Measurements from ENCODE around the gene ZNF385A.

The ZNF385A gene

GRCh38 chr12:54390668-54391551, 6.4 kb upstream of the ZNF385A start:
- Histone ChIP-seq H4K91ac (ENCODE audit: low read depth, low read length, poor library complexity) (no peak overlapping the region), H3K36me3 (replicated peaks in 1 of 2; ENCODE audit: control insufficient read depth in 2 of 2, insufficient read depth in 2 of 2, low read length in 2 of 2) (peaks cover 7 to 15% of the 10 kb centered on the region in 2 donors), H2AK5ac (ENCODE audit: low read depth, low read length) (peak overlapping the region; percentile 79), H2BK12ac (ENCODE audit: low read length) (no peak overlapping the region), H3K23ac (ENCODE audit: low read depth, low read length, poor library complexity) (peak overlapping the region; percentile 77), H3K9me3 (replicated peaks in 1 of 2; ENCODE audit: control insufficient read depth in 2 of 2, insufficient read depth in 1 of 2, low read depth in 1 of 2, low read length in 2 of 2) (no peaks in the 10 kb centered on the region), H2BK15ac (ENCODE audit: low read length) (peak overlapping the region; percentile 31), H3K4me1 (ENCODE audit: control insufficient read depth in 2 of 2, insufficient read depth in 1 of 2, low read depth in 1 of 2, low read length in 2 of 2) (peaks cover 33 to 53% of the 10 kb centered on the region in 2 donors), H2BK120ac (ENCODE audit: low read depth, low read length) (no peak overlapping the region), H3K18ac (ENCODE audit: low read length) (peak overlapping the region; percentile 92), H3K4ac (ENCODE audit: low read length) (no peak overlapping the region), H3K27me3 (ENCODE audit: control insufficient read depth in 3 of 3, insufficient read depth in 3 of 3, low read depth in 1 of 3, low read length in 3 of 3) (peaks cover 0 to 12% (median 0%) of the 10 kb centered on the region in 3 experiments), H2BK5ac (ENCODE audit: low read length) (peak overlapping the region; percentile 30), H3K27ac (replicated peaks; ENCODE audit: low read length) (peak overlapping the region; percentile 31), H3K4me2 (ENCODE audit: insufficient read depth, low read length, poor library complexity, severe bottlenecking) (peak overlapping the region; percentile 75), H3K9ac (ENCODE audit: low read depth, low read length, poor library complexity) (peak overlapping the region; percentile 73), H3K4me3 (ENCODE audit: low read length in 2 of 2) (peak overlapping the region in 1 of 2 donors; percentile 87), H3K14ac (ENCODE audit: low read length) (no peak overlapping the region), H3K79me1 (ENCODE audit: low read depth, low read length) (peaks cover 4% of the 10 kb centered on the region), H4K8ac (ENCODE audit: low read depth, low read length) (no peak overlapping the region), H2AFZ (ENCODE audit: low read length) (peak overlapping the region; percentile 65)
- no peak for DNase-seq (ENCODE audit: low spot score)
- no CpG with 5 or more reads among the region's 51 CpGs for WGBS, 2 donors (ENCODE audit: extremely low coverage in 2 of 2, insufficient read length in 2 of 2, insufficient replicate concordance in 1 of 2)

- DNase-seq (ENCODE audit: low spot score): no peak
- WGBS, 2 donors (ENCODE audit: extremely low coverage in 2 of 2, insufficient read length in 2 of 2, insufficient replicate concordance in 1 of 2): no CpG with 5 or more reads among the region's 7 CpGs
Measured at GRCh38 chr12:54390176-54390667, 5.7 kb upstream of the ZNF385A start.

GRCh38 chr12:54389607-54390175, 5.2 kb upstream of the ZNF385A start:
- Histone ChIP-seq H3K9ac (ENCODE audit: low read depth, low read length, poor library complexity) (peak overlapping the region; percentile 83), H2BK15ac (ENCODE audit: low read length) (peak overlapping the region; percentile 69), H4K91ac (ENCODE audit: low read depth, low read length, poor library complexity) (peak overlapping the region; percentile 13), H3K9me3 (replicated peaks in 1 of 2; ENCODE audit: control insufficient read depth in 2 of 2, insufficient read depth in 1 of 2, low read depth in 1 of 2, low read length in 2 of 2) (no peaks in the 10 kb centered on the region), H3K4me1 (ENCODE audit: control insufficient read depth in 2 of 2, insufficient read depth in 1 of 2, low read depth in 1 of 2, low read length in 2 of 2) (peaks cover 42 to 63% of the 10 kb centered on the region in 2 donors), H3K18ac (ENCODE audit: low read length) (peak overlapping the region; percentile 80), H3K27me3 (ENCODE audit: control insufficient read depth in 3 of 3, insufficient read depth in 3 of 3, low read depth in 1 of 3, low read length in 3 of 3) (peaks cover 0 to 12% (median 0%) of the 10 kb centered on the region in 3 experiments), H3K27ac (replicated peaks; ENCODE audit: low read length) (peak overlapping the region; percentile 31), H2BK120ac (ENCODE audit: low read depth, low read length) (no peak overlapping the region), H3K23ac (ENCODE audit: low read depth, low read length, poor library complexity) (no peak overlapping the region), H3K4me3 (ENCODE audit: low read length in 2 of 2) (no peak overlapping the region), H3K14ac (ENCODE audit: low read length) (no peak overlapping the region), H4K8ac (ENCODE audit: low read depth, low read length) (no peak overlapping the region), H2AFZ (ENCODE audit: low read length) (peak overlapping the region; percentile 65), H3K4me2 (ENCODE audit: insufficient read depth, low read length, poor library complexity, severe bottlenecking) (peak overlapping the region; percentile 75), H2AK5ac (ENCODE audit: low read depth, low read length) (peak overlapping the region; percentile 79), H2BK12ac (ENCODE audit: low read length) (no peak overlapping the region), H3K4ac (ENCODE audit: low read length) (no peak overlapping the region), H3K79me1 (ENCODE audit: low read depth, low read length) (peaks cover 4% of the 10 kb centered on the region), H2BK5ac (ENCODE audit: low read length) (peak overlapping the region; percentile 87), H3K36me3 (replicated peaks in 1 of 2; ENCODE audit: control insufficient read depth in 2 of 2, insufficient read depth in 2 of 2, low read length in 2 of 2) (peaks cover 0 to 4% of the 10 kb centered on the region in 2 donors)
- WGBS, 2 donors (ENCODE audit: extremely low coverage in 2 of 2, insufficient read length in 2 of 2, insufficient replicate concordance in 1 of 2): no CpG with 5 or more reads among the region's 5 CpGs
- no peak for DNase-seq (ENCODE audit: low spot score)

More at GRCh38 chr12:54390176-54390667, 5.7 kb upstream of the ZNF385A start:
- Histone ChIP-seq H2BK15ac (ENCODE audit: low read length) (peak overlapping the region; percentile 51), H2BK120ac (ENCODE audit: low read depth, low read length) (no peak overlapping the region), H3K27me3 (ENCODE audit: control insufficient read depth in 3 of 3, insufficient read depth in 3 of 3, low read depth in 1 of 3, low read length in 3 of 3) (peaks cover 0 to 12% (median 0%) of the 10 kb centered on the region in 3 experiments), H3K14ac (ENCODE audit: low read length) (no peak overlapping the region), H3K4me3 (ENCODE audit: low read length in 2 of 2) (peak overlapping the region in 1 of 2 donors; percentile 68), H3K23ac (ENCODE audit: low read depth, low read length, poor library complexity) (peak overlapping the region; percentile 25), H3K4me1 (ENCODE audit: control insufficient read depth in 2 of 2, insufficient read depth in 1 of 2, low read depth in 1 of 2, low read length in 2 of 2) (peaks cover 38 to 58% of the 10 kb centered on the region in 2 donors), H4K8ac (ENCODE audit: low read depth, low read length) (no peak overlapping the region), H2BK5ac (ENCODE audit: low read length) (peak overlapping the region; percentile 87), H3K27ac (replicated peaks; ENCODE audit: low read length) (peak overlapping the region; percentile 31), H3K4ac (ENCODE audit: low read length) (no peak overlapping the region), H3K36me3 (replicated peaks in 1 of 2; ENCODE audit: control insufficient read depth in 2 of 2, insufficient read depth in 2 of 2, low read length in 2 of 2) (peaks cover 4 to 9% of the 10 kb centered on the region in 2 donors), H3K9me3 (replicated peaks in 1 of 2; ENCODE audit: control insufficient read depth in 2 of 2, insufficient read depth in 1 of 2, low read depth in 1 of 2, low read length in 2 of 2) (no peaks in the 10 kb centered on the region), H2AK5ac (ENCODE audit: low read depth, low read length) (peak overlapping the region; percentile 79), H3K9ac (ENCODE audit: low read depth, low read length, poor library complexity) (peak overlapping the region; percentile 83), H3K79me1 (ENCODE audit: low read depth, low read length) (peaks cover 4% of the 10 kb centered on the region), H3K4me2 (ENCODE audit: insufficient read depth, low read length, poor library complexity, severe bottlenecking) (peak overlapping the region; percentile 75), H3K18ac (ENCODE audit: low read length) (peak overlapping the region; percentile 80), H2AFZ (ENCODE audit: low read length) (peak overlapping the region; percentile 65), H2BK12ac (ENCODE audit: low read length) (no peak overlapping the region), H4K91ac (ENCODE audit: low read depth, low read length, poor library complexity) (peak overlapping the region; percentile 13)

- Histone ChIP-seq H3K27me3 (ENCODE audit: control insufficient read depth in 3 of 3, insufficient read depth in 3 of 3, low read depth in 1 of 3, low read length in 3 of 3) (peaks cover 0 to 12% (median 0%) of the 10 kb centered on the region in 3 experiments), H2BK5ac (ENCODE audit: low read length) (no peak overlapping the region), H3K23ac (ENCODE audit: low read depth, low read length, poor library complexity) (no peak overlapping the region), H3K9me3 (replicated peaks in 1 of 2; ENCODE audit: control insufficient read depth in 2 of 2, insufficient read depth in 1 of 2, low read depth in 1 of 2, low read length in 2 of 2) (no peaks in the 10 kb centered on the region), H3K79me1 (ENCODE audit: low read depth, low read length) (peaks cover 4% of the 10 kb centered on the region), H2BK15ac (ENCODE audit: low read length) (no peak overlapping the region), H4K91ac (ENCODE audit: low read depth, low read length, poor library complexity) (no peak overlapping the region), H3K18ac (ENCODE audit: low read length) (peak overlapping the region; percentile 4), H2AFZ (ENCODE audit: low read length) (no peak overlapping the region), H2AK5ac (ENCODE audit: low read depth, low read length) (peak overlapping the region; percentile 79), H4K8ac (ENCODE audit: low read depth, low read length) (no peak overlapping the region), H3K4me1 (ENCODE audit: control insufficient read depth in 2 of 2, insufficient read depth in 1 of 2, low read depth in 1 of 2, low read length in 2 of 2) (peaks cover 48 to 68% of the 10 kb centered on the region in 2 donors), H3K36me3 (replicated peaks in 1 of 2; ENCODE audit: control insufficient read depth in 2 of 2, insufficient read depth in 2 of 2, low read length in 2 of 2) (no peaks in the 10 kb centered on the region), H3K9ac (ENCODE audit: low read depth, low read length, poor library complexity) (no peak overlapping the region), H3K14ac (ENCODE audit: low read length) (no peak overlapping the region), H3K4ac (ENCODE audit: low read length) (no peak overlapping the region), H3K4me3 (ENCODE audit: low read length in 2 of 2) (no peak overlapping the region), H3K4me2 (ENCODE audit: insufficient read depth, low read length, poor library complexity, severe bottlenecking) (no peak overlapping the region), H3K27ac (replicated peaks; ENCODE audit: low read length) (no peak overlapping the region), H2BK12ac (ENCODE audit: low read length) (no peak overlapping the region), H2BK120ac (ENCODE audit: low read depth, low read length) (no peak overlapping the region)
- no peak for DNase-seq (ENCODE audit: low spot score)
- no CpG with 5 or more reads among the region's 3 CpGs for WGBS, 2 donors (ENCODE audit: extremely low coverage in 2 of 2, insufficient read length in 2 of 2, insufficient replicate concordance in 1 of 2)
Measured at GRCh38 chr12:54389134-54389508, 4.6 kb upstream of the ZNF385A start.

Measured in neuronal stem cell (in vitro differentiated cells).